Stimulated activated CD4-positive, alpha-beta T cell treated with anti-CD3 and anti-CD28 coated beads, Interleukin-15, amount 100 ng/mL, for 24 hours (primary cell): ENCODE measurements around the gene MGLL.

ENCODE experiments used
- DNase-seq: peaks from one replicate; pipeline ENCODE4 v3.0.0-alpha.2; 2020

Gene MGLL

DNA sequence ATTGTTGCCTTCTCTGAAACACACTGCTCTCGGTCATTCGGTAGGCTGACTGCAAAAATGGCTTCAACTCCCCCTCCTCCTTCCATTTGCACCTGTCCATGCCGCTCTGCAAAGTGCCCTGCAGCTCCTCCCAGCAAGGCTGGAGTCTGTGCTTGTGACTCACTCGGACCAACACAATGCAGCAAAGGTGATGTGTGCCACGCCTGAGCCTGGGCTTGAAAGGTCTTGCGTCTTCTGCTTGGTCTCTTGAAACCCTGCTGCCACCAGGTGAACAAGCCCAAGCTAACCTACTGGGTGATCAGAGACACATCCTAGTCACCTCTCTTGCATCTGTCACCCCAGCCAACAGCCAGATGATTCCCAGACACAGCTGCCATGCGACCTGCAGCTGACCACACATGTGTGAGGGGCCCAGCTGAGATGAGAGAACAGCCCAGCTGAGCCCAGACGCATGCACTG is 71.1 kb downstream of the MGLL start:
- DNase-seq: no peak

DNA sequence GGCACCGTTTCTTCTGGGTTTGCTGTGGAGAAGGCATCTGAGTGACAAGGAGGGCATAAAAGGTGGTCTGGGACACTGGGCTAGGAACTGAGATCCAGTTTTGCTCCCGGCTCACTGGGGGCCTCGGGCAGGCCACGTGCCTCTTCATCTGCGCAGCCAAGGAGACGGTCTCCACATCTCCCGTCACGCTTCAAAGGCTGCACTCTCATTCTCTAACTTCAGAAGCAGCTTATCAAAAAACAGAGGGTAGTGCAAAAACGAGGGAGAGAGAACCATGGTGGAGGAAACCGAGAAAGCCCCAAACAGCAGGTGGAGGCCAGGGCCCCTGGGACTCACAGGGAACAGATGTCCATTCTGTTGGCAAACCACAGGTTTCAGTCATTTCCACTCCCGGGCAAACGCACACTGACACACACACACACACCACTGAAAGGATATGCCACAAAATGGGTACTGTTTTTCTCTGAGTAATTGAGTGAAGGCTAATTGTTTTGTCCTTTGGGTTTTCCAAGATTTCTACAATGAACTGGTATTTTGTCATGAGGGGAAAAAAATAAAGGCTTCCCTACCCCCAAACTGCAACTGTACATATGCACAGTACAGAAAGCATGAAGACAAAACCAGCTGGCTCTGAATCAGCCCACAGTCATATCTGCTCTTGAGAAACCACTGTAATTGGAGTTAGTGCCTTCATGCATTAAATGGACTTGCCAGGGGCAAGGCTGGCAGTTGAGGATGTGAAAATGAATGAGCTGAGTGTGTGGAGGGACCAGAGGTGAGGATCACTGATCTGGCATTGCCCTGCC is 71.9 kb downstream of the MGLL start:
- DNase-seq: peak; percentile 9

DNA sequence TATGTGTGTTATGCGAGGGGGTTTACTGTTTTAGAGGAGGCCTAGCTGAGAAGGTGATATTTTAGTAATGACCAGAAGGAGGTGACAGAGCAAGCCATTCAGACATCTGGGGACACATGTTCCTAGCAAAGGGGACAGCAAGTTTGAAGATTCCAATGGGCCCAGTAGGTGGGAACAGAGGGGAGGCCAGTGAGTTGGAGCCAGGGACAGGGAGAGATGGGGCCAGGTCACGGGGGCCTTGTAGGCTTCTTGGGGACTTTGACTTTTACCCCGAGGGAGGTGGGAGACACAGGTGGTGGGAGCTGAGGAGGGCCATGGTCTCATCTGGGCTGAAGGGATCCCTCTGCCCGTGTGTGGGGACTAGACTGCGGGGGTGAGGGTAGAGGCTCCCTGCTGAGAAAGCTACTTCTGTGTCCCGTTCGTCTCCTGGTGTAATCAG is 72.5 kb downstream of the MGLL start:
- DNase-seq: no peak

DNA sequence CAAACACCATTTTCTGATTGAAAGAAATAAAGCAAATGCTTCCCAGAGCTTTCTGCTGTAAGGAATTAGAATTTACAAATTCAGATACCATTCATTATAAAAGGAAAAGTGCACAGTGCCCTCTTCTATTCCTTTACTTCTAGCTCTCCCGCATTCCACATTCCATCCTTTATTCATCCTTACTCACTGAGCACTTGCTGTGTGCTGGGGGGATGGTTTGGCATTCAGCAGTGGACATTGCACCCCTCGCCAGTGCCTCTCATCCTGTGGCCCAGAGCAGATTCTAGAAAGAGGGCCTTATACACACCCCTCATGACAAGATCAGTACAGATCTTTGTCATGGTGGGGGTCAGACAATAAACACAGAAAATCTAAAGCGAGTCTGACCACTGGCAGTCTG is 73.0 kb downstream of the MGLL start:
- DNase-seq: no peak

- no peak for DNase-seq
These were observed 73.5 kb downstream of the MGLL start for GRCh38 chr3:127748754-127749327.

DNA sequence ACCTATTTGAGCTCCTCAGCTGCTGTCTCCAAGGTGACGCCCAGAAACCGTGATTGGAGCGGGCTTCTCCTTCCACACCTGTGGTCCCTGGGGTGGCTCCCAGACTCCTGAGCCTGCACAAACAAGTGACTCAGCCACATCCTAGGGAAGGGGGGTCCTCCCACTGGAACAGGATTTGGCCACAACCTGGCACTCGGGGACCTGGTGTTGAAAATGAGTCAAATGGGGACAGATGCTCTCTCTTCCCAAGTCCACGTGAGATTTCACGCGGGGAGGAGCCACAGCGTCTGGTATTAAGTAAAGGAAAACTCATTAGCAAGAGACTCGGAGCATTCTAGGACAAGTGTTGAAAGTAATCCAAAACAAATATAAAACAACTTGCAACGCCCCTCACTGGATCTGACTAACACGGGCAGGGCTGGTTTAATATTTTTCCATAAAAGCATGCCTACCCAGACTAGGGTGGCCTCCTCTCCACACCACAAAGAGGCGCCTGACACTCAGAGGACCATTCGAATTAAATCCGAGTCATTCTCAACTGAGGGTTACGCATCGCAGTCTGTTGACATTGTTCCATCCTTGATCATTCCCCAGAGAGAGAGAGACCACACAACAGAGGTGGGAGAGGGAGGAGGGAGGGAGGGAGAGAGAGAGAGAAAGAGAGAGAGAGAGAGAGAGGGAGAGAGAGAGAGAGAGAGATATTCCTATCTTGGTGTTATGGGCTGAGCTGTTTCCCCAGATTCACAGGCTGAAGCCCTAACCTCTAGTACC is 74.4 kb downstream of the MGLL start:
- no peak for DNase-seq

DNA sequence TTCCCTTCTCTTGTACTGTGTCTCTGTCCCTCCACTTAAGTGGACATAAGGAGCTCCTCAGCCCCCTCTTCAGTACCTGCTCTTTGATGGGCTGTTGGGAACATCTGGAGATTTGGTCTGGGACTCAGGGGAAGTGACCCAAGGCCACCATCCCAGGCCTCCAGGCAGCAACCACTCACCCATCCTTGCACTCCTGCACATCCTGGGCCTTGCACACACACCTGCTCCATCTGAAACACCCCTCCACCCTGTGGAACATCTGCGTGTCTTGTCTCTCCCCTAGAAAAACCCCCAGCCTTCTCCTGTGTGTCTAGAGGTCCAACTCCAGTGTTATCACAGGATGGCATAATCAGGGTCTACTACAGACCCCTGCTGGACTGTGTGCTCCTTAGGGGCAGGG is 75.2 kb downstream of the MGLL start:
- no peak for DNase-seq

DNA sequence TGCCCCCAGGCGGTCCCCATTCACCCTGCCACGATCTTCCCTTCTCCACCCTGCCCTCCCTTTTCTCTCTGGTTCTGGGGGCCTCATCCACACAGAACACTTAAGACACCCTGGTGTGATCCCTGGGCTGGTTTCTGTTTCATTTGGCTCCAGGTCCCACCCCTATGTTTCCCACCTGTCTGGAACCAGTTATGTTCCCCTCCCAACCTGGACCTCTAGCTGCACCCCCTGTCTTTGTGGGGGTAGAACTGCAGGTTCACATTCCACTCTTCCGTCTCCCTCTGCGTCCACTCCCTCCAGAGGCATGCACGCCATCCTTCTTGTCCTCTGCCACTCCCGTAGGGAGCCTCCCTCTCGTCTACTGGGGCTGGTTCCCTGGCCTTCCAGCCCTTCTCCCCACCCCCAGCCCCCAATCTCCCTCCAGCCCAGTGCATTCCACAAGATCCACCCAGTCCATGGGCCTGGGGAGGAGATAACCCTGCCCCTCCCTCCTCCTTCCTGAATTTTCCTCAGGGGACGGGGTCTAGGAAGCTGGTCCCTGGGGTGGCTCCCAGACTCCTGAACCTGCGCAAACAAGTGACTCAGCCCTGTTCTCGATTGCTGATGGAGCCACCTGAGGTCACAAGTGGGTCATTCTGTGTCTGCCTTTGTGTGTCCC is 75.8 kb downstream of the MGLL start:
- no peak for DNase-seq

- DNase-seq: no peak
These were observed 76.5 kb downstream of the MGLL start for GRCh38 chr3:127745656-127746399.

- DNase-seq: no peak
These were observed 77.4 kb downstream of the MGLL start for GRCh38 chr3:127744875-127745274.

- DNase-seq: no peak
These were observed 78.0 kb downstream of the MGLL start for GRCh38 chr3:127744253-127744815.

GRCh38 chr3:127743351-127744252 is 78.7 kb downstream of the MGLL start:
- no peak for DNase-seq

- DNase-seq: no peak
These were observed 79.7 kb downstream of the MGLL start for GRCh38 chr3:127742580-127742979.

- no peak for DNase-seq
These were observed 80.6 kb downstream of the MGLL start for GRCh38 chr3:127741690-127742089.

GRCh38 chr3:127741246-127741645 is 81.1 kb downstream of the MGLL start:
- no peak for DNase-seq

- no peak for DNase-seq
These were observed 82.0 kb downstream of the MGLL start for GRCh38 chr3:127740136-127740915.

GRCh38 chr3:127739347-127740135 is 82.8 kb downstream of the MGLL start:
- no peak for DNase-seq

DNA sequence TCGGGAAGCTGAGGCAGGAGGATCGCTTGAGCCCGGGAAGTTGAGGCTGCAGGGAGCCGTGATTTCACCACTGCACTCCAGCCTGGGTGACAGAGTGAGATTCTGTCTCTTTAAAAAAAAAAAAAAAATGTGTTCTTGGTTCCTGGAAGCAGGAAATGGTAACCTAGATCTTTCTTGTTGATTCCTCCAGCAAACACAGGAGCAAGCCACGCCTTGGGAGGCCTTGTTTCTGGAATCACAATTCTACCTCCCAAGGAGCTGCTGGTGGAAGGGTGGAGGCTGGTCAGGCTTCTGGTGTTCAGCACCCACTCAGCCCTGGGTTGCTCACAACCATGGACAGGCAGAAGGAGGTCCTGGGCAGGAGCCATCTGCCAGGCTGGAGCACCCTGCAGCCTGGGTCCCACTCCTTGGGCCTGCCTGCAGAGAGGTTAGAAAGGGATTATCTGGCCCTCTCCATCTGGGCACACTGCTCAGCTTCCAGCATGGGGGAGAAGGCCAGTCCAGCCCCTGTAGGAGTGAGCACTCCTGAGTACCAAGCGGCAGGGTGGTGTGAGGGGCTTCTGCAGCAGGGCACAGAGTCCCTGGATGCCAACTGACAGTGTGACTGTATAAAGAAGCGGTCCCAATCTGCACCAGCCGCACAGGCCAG is 84.0 kb downstream of the MGLL start:
- DNase-seq: no peak
